Activated B cell treated with CpG ODN at 0.5 μM for 24 hours (primary cell): ENCODE data around the gene CFAP410. TPM values are rescaled to one million over a fixed set of nuclear protein-coding genes. Genes with fewer than 3 reads are reported as not detected.
"Not testable (repeated sequence)": the region's sequence is repeated elsewhere in the genome, so short reads cannot be mapped to it uniquely, and the experiment has no call there.

ENCODE experiments used
- ATAC-seq: fragments of 200-7000 bp; cut with Tn5 transposase; one replicate; pipeline ENCODE4 v1.10.0; 2021; ENCODE audit warnings: low read depth, mild to moderate bottlenecking, moderate library complexity
- CTCF ChIA-PET: fragments of 350-600 bp; sonication (Branson Sonifier 250); formaldehyde crosslinking; loops from one replicate; lab custom pipeline; 2021; ENCODE audit warnings: antibody characterized with exemption; lab: Charles Lee
- POLR2A ChIA-PET: fragments of 350-600 bp; sonication (Branson Sonifier 250); formaldehyde crosslinking; loops from one replicate; lab custom pipeline; 2021; ENCODE audit warnings: antibody characterized with exemption; lab: Charles Lee
- DNase-seq: peaks from one replicate; pipeline ENCODE4 v3.0.0; 2022
- H3K27ac Mint-ChIP-seq: one replicate; pipeline ENCODE4 v1.8.0; 2020; ENCODE audit warnings: mixed read lengths
- H3K27me3 Mint-ChIP-seq: one replicate; pipeline ENCODE4 v1.8.0; 2021; ENCODE audit warnings: mixed read lengths
- H3K36me3 Mint-ChIP-seq: one replicate; pipeline ENCODE4 v1.8.0; 2021; ENCODE audit warnings: low read depth, mixed read lengths
- H3K4me1 Mint-ChIP-seq: one replicate; pipeline ENCODE4 v1.8.0; 2021; ENCODE audit warnings: mixed read lengths
- H3K4me3 Mint-ChIP-seq: one replicate; pipeline ENCODE4 v1.8.0; 2020; ENCODE audit warnings: mild to moderate bottlenecking, mixed read lengths
- H3K9me3 Mint-ChIP-seq: one replicate; pipeline ENCODE4 v1.8.0; 2020; ENCODE audit warnings: mixed read lengths
- intact Hi-C: fragments of 100-400 bp; cut with micrococcal nuclease; formaldehyde crosslinking; loops from one replicate; pipeline ENCODE4 v1.15.1; 2024
- total RNA-seq: library from RNA; stranded (reverse); gene quantifications from 2 replicates; pipeline ENCODE4 v1.2.3, GENCODE V29; 2022
- TF ChIP-seq, protein P1 (sequence below): fragments of 200-600 bp; IDR thresholded peaks from one replicate; pipeline ENCODE4 v1.8.0; 2022; ENCODE audit warnings: antibody characterized with exemption, mild to moderate bottlenecking

Gene CFAP410
- total RNA-seq, 1 donor from 2014 or later, result 62.3 TPM

DNA sequence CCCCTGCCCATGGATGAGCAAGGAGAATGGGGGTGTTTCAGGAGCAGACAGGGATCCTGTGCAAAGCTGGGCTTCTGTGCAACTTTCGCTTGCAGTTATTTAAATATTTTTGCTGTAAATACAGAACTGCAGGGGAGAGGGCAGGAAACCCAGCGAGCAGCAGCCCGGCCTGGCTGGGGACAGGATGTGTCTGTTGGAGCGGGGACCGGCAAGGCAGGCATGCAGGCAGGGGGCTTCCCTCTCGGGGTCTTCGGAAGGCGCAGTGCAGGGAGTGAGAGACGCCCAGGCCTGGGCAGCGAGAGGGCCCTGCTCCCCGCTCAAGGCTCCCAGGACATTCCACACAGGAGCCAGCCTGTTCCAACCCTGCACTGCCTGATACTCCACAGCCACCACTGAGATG is 55.2 kb downstream of the CFAP410 start:
- intact Hi-C loops, result no loop called here
- TF ChIP-seq, protein P1, sequence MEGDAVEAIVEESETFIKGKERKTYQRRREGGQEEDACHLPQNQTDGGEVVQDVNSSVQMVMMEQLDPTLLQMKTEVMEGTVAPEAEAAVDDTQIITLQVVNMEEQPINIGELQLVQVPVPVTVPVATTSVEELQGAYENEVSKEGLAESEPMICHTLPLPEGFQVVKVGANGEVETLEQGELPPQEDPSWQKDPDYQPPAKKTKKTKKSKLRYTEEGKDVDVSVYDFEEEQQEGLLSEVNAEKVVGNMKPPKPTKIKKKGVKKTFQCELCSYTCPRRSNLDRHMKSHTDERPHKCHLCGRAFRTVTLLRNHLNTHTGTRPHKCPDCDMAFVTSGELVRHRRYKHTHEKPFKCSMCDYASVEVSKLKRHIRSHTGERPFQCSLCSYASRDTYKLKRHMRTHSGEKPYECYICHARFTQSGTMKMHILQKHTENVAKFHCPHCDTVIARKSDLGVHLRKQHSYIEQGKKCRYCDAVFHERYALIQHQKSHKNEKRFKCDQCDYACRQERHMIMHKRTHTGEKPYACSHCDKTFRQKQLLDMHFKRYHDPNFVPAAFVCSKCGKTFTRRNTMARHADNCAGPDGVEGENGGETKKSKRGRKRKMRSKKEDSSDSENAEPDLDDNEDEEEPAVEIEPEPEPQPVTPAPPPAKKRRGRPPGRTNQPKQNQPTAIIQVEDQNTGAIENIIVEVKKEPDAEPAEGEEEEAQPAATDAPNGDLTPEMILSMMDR, result no peak
- Mint-ChIP-seq H3K9me3 (no peaks in the 10 kb centered on the region), H3K27me3 (peaks cover 6% of the 10 kb centered on the region), H3K4me1 (peaks cover 14% of the 10 kb centered on the region), H3K27ac (no peak overlapping the region), H3K36me3 (no peaks in the 10 kb centered on the region), H3K4me3 (no peak overlapping the region)
- DNase-seq (no peak), ATAC-seq (no peak)
- ChIA-PET CTCF (no interaction called here), POLR2A (no interaction called here)

DNA sequence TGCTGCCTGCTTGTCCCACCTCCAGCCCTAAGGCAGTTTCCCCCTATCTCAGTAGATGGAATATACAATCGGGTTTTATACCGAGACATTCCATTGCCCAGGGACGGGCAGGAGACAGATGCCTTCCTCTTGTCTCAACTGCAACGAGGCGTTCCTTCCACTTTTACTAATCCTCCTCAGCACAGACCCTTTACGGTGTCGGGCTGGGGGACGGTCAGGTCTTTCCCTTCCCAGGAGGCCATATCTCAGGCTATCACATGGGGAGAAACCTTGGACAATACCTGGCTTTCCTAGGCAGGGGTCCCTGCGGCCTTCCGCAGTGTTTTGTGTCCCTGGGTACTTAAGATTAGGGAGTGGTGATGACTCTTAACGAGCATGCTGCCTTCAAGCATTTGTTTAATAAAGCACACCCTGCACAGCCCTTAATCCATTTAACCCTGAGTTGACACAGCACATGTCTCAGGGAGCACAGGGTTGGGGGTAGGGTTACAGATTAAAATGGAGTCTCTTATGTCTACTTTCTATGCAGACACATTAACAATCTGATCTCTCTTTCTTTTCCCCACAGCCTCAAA is 55.9 kb downstream of the CFAP410 start:
- ATAC-seq, DNase-seq, POLR2A ChIA-PET, H3K36me3 Mint-ChIP-seq, H3K9me3 Mint-ChIP-seq, intact Hi-C loops, CTCF ChIA-PET, H3K27me3 Mint-ChIP-seq, H3K4me3 Mint-ChIP-seq, H3K27ac Mint-ChIP-seq: not testable (repeated sequence)
- H3K4me1 Mint-ChIP-seq, result peaks cover 14% of the 10 kb centered on the region

DNA sequence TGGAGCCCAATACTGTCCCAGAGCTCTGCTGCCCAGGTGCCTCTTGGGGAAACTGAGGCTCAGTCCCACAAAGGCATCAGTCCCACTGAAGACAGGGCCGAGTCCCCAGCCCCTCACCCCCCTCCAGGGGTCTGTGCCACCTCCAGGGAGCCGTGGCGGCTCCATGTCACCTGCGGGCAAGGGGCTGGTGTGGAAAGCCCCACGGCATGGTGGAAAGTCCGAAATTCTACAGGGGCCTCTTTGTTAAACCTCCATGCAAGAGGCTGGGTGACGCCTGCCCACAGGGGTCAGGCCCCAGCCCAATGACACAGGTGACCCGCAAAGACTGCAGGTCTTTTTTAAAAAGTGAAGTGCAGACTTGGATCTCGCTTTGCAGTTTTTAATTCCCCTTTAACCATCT is 56.8 kb downstream of the CFAP410 start:
- H3K9me3 Mint-ChIP-seq, result no peaks in the 10 kb centered on the region
- no peaks in the 10 kb centered on the region for H3K36me3 Mint-ChIP-seq
- CTCF ChIA-PET, result no interaction called here
- intact Hi-C loops, result no loop called here
- TF ChIP-seq, protein P1, result no peak
- peaks cover 3% of the 10 kb centered on the region for H3K27me3 Mint-ChIP-seq
- peaks cover 11% of the 10 kb centered on the region for H3K4me1 Mint-ChIP-seq
- no peak for DNase-seq
- no peak overlapping the region for H3K27ac Mint-ChIP-seq
- POLR2A ChIA-PET, result no interaction called here
- ATAC-seq, result no peak
- H3K4me3 Mint-ChIP-seq, result no peak overlapping the region

DNA sequence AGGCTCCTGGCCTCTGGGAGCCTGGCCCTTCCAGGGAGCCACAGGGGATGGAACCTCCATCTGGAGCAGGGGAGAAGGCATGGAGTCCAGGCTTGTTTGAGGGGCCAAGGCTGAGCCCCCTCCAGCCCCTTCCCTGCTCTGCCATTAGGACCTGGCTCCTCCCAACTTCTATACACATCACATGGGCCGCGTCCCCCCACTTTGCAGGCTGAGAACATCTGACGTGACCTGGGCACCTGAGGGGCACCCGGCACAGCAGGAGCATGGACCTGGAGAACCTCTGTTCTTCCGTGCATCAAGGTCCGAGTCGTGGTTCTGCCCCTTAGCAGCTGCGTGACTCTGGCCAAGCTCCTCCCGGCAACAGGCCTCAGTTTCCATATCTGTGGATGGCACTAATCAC is 57.4 kb downstream of the CFAP410 start:
- ATAC-seq (no peak), DNase-seq (no peak)
- Mint-ChIP-seq H3K27ac (no peak overlapping the region), H3K27me3 (peaks cover 3% of the 10 kb centered on the region), H3K4me1 (peaks cover 11% of the 10 kb centered on the region), H3K9me3 (no peaks in the 10 kb centered on the region), H3K36me3 (no peaks in the 10 kb centered on the region), H3K4me3 (no peak overlapping the region)
- CTCF ChIA-PET, result no interaction called here
- intact Hi-C loops, result no loop called here
- TF ChIP-seq, protein P1, result no peak
- POLR2A ChIA-PET, result no interaction called here

DNA sequence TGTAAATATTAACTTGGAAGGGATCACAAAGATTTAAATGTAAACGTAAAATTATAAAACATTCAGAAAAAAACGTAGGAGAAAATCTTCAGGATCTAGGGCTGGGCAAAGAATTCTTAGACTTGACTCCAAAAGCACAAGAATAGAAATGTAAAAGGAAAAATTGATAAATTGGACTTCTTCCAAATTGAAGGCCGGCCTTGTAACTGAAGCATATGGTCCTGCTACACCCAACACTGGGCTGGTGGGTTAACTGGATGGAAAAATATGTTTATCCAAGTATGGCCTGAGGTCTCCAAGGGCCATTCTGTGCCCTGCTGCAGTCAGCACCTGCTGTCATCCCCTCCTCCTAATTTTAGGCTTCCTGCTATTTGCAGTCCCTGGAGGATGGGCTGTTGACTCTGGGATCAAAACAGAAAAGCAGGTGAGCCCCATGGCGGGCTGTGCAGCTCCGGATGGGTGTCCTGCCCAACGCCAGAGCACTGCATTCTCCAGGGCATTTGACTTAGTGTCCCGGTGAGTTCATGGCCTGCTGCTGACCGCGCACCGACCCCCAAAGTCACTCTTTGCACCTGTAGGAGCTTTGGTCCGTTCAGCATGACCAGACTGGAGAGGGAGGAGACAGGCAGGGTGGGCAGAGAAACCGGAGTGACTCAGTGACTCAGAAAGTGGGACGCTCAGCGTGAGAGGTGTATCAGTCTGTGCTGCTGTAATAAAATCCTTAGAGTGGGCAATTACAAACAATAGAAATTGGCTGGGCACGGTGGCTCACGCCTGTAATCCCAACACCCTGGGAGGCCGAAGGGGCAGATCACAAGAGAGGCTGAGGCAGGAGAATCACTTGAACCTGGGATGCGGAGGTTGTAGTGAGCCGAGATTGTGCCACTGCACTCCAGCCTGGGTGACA is 59.6 kb downstream of the CFAP410 start:
- intact Hi-C loops, result no loop called here
- H3K9me3 Mint-ChIP-seq, result no peaks in the 10 kb centered on the region
- CTCF ChIA-PET, result no interaction called here

More for the DNA sequence above, 59.6 kb downstream of the CFAP410 start:
- TF ChIP-seq, protein P1, result no peak
- DNase-seq, result no peak
- Mint-ChIP-seq H3K4me1 (peaks cover 11% of the 10 kb centered on the region), H3K27ac (no peak overlapping the region), H3K4me3 (no peak overlapping the region), H3K27me3 (peaks cover 3% of the 10 kb centered on the region), H3K36me3 (no peaks in the 10 kb centered on the region)
- ATAC-seq, result no peak
- POLR2A ChIA-PET, result no interaction called here

Other genes starting within 250 kb of the CFAP410 start
- gene PWP2, start 232.0 kb downstream of the CFAP410 start, total RNA-seq, result 8.7 and 11.8 TPM in 2 replicates
- 16.7 and 18.9 TPM in 2 replicates for gene GATD3, start 205.7 kb downstream of the CFAP410 start, total RNA-seq
- 36.4 and 40.9 TPM in 2 replicates for gene ICOSLG, start 98.4 kb downstream of the CFAP410 start, total RNA-seq
- not detected in 2 replicates for gene DNMT3L, start 77.5 kb downstream of the CFAP410 start, total RNA-seq
- 0.10 TPM in 1 of 2 replicates, not detected in the other for gene AIRE, start 53.5 kb downstream of the CFAP410 start, total RNA-seq
- 167 and 174 TPM in 2 replicates for gene PFKL, start 39.3 kb downstream of the CFAP410 start, total RNA-seq
- 2.4 and 3.9 TPM in 2 replicates for gene TRPM2, start 14.2 kb upstream of the CFAP410 start, total RNA-seq
- 0.91 and 1.00 TPM in 2 replicates for gene LRRC3, start 116.1 kb upstream of the CFAP410 start, total RNA-seq
- not detected in 2 replicates for gene KRTAP10-1, start 200.8 kb upstream of the CFAP410 start, total RNA-seq
- gene KRTAP10-2, start 212.1 kb upstream of the CFAP410 start, total RNA-seq, result not detected in 2 replicates
- gene KRTAP10-3, start 219.4 kb upstream of the CFAP410 start, total RNA-seq, result not detected in 2 replicates
- gene KRTAP10-4, start 234.3 kb upstream of the CFAP410 start, total RNA-seq, result not detected in 2 replicates
- gene KRTAP10-5, start 241.2 kb upstream of the CFAP410 start, total RNA-seq, result not detected in 2 replicates